KBM-7 (cell line): ENCODE results near the gene RRP36.
"Not testable (repeated sequence)": the region's sequence is repeated elsewhere in the genome, so short reads cannot be mapped to it uniquely, and the experiment has no call there.

Experiments
- DNase-seq: peaks from one replicate; pipeline ENCODE4 v3.0.0-alpha.2; 2015
- in situ Hi-C: fragments of 300-500 bp; cut with MboI; formaldehyde crosslinking; loops from 2 replicates; pipeline ENCODE4 v1.14.3; 2020; ENCODE audit warnings: low sequenced_read_pairs, low pct_unique_long_range_greater_than_20kb, mixed read lengths

RRP36 gene, protein sequence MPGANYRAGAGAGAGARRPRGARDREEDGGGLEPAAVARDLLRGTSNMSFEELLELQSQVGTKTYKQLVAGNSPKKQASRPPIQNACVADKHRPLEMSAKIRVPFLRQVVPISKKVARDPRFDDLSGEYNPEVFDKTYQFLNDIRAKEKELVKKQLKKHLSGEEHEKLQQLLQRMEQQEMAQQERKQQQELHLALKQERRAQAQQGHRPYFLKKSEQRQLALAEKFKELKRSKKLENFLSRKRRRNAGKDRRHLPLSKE

DNA sequence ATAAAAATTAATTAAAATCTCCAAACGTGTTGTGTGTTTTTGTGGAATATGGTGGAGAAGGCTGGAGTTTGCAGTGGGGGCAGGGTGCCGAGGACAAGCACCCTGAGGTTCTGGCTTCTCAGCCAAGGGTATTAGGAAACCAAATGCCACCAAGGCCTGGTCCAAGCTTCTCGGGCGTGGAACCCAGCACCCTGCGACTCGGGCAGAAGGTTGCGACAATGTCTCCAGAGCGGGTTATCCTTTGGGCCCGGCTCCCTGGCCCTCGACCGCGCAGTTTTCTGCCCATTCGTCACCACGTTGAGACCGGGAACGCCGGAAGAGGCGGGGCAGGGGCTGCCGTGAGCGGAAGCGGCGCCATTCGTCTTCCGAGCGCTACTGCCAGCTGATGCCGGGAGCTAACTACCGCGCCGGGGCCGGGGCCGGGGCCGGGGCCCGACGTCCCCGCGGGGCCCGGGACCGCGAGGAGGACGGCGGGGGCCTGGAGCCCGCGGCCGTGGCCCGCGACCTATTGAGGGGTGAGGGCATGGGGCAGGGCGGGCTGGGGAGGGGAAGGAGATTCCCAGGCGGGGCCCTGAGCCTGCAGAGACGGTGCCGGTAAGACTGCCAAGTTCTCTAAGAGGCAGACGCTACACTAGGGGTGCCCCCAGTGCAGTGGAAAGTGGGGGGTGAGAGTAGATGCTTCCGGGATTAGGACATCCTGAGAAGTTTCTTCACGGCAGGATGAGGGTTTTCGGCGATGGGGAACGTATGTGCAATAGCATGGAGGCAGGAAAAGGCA is at the start of gene RRP36:
RRP36 (plus strand) TSS at position 354 of the 778 bp plus-strand sequence; CDS start at position 386, 32 bp downstream.
- in situ Hi-C loops: no loop called here
- DNase-seq: peak; percentile 70

DNA sequence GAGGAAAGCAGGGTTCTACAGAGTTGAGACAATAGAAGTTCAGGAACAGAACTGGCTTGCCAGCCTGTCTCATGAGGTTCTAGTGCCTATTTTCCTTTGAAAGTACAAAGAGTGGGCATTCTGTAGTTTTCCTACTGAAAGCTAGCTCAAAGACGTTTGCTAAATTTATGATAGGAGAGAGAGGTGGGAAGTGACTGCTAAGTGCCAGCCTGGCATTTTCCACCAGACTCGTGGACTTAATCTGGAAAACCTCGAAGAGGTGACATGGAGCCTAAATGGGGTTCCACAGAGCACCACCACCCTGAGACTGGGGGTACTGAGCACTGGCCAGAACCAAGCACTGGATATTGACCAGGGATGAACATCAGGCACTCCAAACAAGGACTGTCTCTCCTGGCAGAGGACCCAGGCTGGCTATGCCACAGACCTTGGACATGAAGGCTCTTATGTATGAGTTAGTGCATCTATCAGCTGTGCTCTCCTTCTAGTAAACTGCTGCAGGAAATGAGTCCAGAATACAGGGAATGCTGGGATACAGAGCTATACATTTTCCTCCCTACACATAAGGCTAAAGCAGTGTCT is 49.6 kb upstream of the RRP36 start:
- no peak for DNase-seq
- in situ Hi-C loops: no loop called here

DNA sequence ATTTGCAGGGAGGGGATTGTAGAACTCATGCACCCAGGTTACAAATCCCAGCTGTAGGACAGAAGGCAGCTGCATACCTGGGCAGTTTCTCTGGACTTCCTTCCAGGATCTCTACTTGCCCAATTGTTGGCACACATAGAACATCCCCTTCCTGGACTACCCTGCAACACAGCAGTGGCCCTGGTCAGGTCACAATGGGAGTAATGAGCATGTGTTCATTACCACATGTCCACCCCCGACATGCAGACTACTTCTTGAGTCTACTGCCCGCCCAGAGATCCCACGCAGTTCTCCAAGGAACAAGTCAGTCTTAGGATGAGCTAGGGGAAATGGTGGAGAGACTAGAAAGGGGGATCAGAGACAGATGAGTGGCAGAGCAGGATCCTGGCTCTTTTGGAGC is 47.5 kb upstream of the RRP36 start:
- no peak for DNase-seq
- in situ Hi-C loops: no loop called here

DNA sequence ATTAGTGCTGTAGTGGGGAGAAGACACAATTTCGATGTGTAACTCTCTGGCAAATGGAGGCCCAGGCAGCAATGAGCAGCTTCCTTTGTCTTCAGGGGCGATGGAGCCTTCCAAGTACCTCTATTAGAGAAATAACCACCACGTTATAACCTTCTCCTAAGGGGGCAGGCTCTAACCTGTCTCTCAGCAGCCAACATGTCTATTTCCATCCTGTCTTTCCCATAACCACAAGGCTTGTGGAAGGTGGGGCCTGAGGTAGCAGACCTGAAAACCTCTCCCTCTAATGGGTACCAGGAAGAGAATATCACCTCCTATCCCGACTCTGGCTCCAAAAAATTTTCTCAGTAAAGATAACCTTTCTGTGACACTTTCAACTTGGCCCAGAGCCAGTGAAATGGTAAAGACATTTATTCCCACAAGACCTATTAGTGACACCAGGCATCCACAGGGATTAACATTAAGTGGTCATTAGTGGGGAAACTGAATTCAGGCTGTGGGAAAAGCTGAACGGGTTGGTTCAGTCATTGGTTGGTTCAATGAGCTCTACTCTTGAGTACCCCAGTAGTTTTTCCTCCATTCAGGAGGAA is 46.4 kb upstream of the RRP36 start:
- in situ Hi-C loops: no loop called here
- DNase-seq: no peak

DNA sequence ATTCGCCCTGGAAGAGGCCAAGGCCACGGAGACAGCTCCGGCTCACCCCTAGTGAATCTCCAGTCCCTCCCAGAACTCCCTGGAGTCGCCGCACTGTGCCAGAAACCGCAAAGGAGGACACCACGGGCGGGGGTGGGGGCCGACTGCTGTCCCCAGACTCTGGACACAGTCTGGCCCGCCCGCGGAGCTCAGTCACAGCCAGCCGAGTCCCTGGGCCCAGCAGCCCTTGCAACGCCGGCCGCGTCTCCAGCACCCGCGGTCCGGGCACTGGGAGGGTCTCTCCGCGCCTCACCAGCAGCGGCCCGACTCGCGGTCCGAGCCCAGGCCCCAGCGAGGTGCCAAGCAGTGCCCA is 43.0 kb upstream of the RRP36 start:
- in situ Hi-C loops: no loop called here
- peak; percentile 34 for DNase-seq

DNA sequence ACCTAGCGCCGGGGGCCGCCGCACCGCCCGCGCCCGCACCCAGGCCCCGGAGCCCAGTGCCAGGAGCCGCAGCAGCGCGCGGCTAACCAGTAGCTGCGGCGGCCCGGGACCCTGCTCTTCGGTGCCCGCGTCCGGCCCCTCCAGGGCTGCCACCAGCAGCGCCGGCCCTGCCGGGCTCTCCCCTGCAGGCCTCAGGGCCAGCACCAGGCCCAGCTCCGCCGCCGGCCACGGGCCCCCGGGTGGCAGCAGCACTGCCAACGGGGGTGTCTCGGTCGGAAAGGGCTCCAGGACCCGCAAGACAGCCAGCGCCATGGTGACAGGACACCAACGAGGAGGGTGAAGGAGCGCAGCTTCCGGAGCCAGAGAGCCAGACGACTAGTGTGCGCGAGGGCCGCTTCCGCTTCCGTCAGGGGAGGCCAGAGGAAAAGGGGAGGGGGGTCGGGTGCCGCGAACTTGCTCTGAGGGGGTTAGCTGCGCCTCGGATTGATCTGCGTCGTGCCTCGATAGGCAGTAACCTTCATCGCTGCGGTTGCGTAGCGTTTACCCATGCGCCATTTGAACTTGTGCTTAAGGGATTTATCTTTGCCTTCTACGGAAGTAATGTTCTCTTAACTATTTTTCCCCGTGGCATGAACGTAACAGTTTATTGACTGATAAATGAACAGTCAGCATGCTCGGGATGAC is 42.4 kb upstream of the RRP36 start, which contains the start of gene PEX6:
PEX6 (minus strand) TSS at position 343 of the 684 bp plus-strand sequence; CDS start at position 312, 31 bp downstream.
- DNase-seq: peak; percentile 95
- in situ Hi-C loops: no loop called here

DNA sequence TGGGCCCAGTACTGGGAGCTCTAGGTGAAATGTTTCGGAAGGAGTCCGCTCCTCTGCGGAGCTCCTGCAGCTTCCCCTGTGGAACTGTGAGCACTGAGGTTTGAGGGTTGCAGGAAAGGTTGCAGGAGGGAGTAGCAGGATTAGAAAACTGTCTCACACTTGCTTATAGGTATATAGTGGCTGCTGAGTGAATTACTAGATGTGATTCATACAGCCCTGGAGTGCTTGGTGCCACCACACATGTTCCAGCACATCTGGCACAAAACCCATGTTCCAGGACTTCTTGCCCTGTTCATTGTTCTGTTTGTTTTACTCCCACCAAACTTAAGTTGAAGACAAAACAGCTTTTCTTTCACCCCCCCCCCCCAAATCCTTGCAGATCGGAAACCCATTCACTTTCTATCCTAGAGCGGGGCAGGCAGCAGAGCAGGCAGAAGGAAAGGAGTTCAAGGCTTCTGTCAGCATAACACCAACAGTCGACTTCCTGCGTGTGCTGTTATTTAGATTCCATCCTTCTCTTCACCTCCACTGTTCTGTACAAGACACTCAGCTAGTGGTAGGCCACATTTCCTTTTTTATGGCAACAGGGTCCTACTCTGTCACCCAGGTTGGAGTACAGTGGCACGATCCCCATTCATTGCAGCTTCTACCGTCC is 41.8 kb upstream of the RRP36 start:
- DNase-seq: no peak
- in situ Hi-C loops: no loop called here

DNA sequence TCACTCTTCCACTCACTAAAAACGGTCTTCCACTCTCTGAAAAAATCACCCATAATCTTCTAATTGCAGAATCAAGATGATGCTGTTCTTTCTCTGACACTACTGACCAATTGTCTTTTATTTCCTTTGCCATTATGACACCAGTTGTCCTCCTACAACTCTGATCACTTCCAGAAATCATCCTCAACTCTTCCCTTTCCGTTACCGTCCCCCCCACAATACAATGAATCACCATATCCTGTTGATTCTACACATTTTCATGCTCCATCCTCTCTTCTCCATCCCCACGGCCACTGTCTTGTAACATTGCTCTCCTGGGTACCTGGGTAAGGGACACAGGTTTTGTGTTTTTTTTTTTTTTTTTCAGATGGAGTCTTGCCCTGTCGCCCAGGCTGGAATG is 39.6 kb upstream of the RRP36 start:
- no peak for DNase-seq
- in situ Hi-C loops: no loop called here

DNA sequence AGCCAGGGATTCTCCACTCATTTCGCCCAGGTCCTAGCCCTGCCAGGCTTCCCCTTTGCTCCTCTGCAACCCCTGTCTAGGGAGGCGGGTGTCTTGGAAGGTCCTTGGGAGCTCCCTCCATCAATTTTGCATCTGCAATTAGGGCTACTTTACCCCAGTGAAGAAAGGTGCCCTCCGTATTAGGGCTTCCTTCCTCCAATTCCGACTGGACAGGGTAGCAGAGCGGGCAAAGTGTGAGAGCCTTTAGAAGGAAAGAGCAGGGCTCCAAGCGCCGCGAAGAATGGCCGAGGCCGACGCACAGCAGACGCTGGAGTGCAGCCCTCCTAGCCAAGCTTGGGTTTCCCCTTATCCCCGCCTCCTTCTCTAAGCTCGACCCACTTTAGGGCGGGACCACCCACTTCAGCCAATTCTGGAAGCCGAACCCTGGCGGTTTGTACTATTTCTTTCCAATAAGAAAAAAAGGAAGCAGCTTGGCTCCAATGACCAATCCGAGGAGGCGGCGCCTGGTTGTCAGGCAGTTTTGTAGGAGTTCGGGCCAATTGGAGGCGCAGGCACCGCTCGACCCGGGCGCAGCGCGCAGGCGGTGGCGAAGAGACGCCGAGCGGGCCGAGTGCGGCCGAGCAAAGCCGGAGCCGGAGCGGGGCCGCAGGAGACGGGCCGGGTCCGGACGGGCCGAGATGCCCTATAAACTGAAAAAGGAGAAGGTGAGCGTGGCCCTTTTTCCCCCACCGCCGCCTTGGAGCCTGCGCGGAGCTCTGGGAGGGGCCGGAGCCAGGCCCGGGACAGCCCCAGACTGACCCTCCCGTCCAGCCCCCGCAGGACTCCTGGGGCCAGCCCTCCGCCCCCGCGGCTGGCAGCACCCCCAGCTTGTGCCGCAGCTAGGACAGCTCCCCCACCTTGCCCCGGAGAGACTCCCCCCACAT is 37.2 kb upstream of the RRP36 start, which contains the start of gene PPP2R5D:
PPP2R5D (plus strand) TSS at position 570 of the 923 bp plus-strand sequence; CDS start at position 678, 108 bp downstream.
- DNase-seq: peak; percentile 99
- in situ Hi-C loops: no loop called here

DNA sequence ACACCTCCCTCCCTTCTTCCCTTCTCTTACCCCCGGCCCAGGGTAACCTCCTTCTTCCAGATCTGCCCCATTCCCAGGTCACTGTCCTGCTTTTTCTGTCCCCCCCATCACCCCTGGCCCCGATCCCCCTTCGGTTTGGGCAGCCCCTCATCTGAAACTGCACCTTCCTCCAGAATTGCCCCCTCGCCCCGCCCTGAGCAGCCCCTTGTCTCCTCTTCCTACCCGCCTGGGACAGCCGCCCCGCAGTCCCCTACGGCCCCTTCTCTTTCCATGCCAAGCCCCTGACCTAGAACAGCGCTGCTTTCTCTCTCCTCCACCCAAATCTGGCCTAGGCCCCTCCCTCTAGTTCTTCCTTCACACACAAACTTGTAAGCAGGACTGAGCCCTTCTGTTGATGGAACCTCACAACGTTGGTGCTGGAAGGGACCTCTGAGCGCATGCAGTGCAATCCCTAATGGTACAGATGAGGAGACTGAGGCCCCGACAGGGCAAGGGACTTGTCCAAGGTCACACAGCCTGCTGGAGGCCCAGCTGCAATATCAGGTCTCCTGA is 36.4 kb upstream of the RRP36 start:
- DNase-seq: peak; percentile 23
- in situ Hi-C loops: no loop called here

DNA sequence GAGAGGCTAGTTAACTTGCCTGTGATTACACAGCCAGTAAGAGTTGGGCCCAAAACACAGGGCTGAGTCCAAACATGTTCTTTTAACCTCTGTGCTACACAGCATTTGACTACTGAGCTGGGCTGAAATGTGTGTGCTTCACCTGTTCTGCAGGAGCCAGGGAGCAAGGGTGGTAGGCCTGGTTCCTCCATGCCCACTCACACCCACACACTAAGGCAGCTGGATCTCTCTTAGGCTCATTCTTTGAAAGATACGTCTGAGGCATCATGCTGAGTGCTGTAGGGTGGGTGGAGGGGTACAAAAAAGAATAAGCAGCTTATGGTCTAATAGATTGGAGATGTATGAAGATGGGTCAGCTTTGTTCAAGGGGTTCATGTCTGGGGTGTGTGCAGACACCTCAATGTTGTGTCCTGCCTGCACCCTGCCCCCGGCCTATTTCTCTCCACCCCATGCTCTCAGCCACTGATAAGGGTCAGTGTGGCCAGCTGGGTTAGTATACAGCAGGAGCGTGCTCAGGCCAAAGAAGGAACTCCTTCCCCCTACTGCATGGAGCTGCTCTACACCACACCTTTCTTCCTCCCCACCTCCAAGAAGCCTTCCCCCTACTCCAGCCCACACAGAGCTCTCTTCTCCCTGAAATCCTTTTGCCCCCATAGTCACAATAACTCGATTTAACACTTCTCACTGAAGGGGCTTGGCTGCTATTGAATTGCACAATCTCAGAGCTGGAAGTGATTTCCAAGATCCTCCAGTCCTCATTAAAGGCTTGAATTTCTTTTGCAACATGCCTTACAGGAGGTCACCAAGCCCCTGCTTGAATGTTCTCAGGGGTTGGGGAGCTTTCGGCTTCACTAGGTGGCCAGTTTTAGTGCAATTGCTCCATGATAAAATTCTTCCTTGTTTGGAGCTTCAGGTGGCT is 33.6 kb upstream of the RRP36 start:
- DNase-seq: no peak
- in situ Hi-C loops: no loop called here

DNA sequence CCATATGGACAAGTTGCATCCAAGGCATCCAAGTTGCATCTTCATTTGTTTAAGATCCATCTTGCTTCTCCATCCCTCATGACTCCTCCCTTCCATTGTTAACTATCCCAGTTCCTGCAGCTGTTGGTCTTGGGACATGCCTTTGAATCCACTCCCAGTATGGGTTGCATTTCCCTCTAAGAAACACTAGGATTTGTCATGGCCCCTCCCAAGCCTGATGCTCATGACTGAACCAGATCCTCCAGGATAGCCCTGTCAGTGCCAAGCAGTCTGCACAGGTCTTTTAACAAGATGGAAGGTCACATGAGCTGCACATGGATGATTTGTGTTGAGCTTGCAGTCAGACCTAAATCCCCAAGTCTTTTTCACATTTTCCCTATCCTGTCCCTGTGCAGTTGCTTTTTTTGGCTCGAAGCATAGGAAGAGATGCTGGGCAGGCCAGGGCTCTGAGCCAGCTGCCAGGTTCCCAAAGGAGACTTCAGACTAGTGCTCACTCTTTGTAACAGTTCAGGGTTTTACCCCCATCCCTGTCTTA is 32.9 kb upstream of the RRP36 start:
- in situ Hi-C loops: no loop called here
- DNase-seq: no peak

DNA sequence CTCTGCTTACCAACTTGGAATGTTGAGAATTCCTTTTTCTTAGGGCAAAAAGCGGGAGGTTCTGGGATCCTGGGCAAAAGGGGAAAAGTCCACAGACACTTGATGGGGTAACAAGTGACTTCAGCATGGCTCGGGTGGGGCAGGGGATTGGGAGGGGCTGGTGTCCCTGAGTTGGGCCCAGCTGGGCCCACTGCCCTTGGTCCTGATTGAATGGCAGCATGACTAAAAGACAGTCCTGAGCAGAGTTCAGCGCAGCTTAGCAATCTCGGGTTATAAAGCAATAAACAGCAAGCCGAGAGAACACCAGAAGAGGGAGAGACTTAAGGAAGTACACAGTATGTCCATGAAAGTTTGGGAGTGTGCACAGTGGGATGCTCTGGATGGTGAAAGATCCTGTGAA is 31.5 kb upstream of the RRP36 start:
- no peak for DNase-seq
- in situ Hi-C loops: no loop called here

DNA sequence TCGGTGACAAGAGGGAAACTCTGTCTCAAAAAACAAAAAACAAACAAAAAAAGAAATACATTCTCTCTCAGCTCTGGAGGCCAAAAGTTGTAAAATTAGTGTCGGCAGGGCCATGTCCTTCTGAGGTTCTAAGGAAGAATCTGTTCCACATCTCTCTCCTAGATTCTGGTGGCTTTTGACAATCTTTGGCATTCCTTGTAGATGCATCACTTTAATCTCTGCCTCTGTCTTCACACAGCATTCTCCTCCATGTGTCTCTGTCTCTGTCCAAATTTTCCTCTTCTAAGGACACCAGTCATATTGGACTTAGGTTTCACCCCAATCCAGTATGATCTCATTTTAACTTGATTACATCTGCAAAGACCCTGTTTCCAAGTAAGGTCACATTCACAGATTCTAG is 28.0 kb upstream of the RRP36 start:
- no peak for DNase-seq
- in situ Hi-C loops: no loop called here

DNA sequence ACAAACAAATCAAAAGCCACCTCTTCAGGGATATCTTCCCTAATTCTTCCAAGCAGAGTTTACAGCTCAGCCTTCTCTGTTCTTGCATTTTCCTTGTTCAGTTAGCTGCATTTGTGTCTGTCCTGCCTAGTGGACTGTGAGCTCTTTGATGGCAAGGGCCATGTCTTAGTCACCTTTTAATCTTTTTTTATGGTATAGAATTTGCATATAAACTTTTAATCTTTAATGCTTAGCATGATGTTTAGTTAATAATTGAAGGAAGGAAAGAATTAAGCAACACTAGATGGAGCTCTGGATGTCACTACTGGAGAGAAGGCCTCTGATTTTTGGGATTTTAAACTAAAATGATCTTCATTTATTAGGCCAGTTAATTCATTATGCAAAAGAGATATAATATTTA is 24.9 kb upstream of the RRP36 start:
- DNase-seq: no peak
- in situ Hi-C loops: no loop called here

DNA sequence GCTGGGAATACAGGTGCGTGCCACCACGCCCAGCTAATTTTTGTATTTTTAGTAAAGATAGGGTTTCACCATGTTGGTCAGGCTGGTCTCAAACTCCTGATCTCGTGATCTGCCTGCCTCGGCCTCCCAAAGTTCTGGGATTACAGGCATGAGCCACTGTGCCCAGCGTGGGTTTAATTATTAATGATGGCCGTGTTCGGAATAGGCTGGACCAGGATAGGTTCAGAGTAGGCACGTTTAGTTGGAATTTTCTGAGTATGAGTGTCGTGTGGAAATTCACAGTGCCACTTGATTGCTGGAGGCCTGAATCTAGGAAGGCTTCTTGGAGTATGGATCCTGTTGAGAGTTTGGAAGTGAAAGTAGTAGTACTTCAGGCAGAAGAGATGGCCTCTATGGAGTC is 23.2 kb upstream of the RRP36 start:
- in situ Hi-C loops: not testable (repeated sequence)

More for the DNA sequence above, 23.2 kb upstream of the RRP36 start:
- not testable (repeated sequence) for DNase-seq
